Progenitor cell of endocrine pancreas (in vitro differentiated cells): ENCODE measurements around the gene FALEC. TPM values are rescaled to one million over a fixed set of nuclear protein-coding genes. Genes with fewer than 3 reads are reported as not detected.

ENCODE experiments used
- DNase-seq: peaks from one replicate; pipeline ENCODE4 v3.0.0; 2021; ENCODE audit warnings: low spot score; ENCODE audit not compliant: unreplicated experiment
- H3K27ac Mint-ChIP-seq: 2 replicates; pipeline ENCODE4 v1.8.0; 2021; ENCODE audit warnings: mild to moderate bottlenecking, moderate library complexity, mixed read lengths
- H3K27me3 Mint-ChIP-seq: 2 replicates; pipeline ENCODE4 v1.8.0; 2021; ENCODE audit warnings: mixed read lengths
- H3K36me3 Mint-ChIP-seq: 2 replicates; pipeline ENCODE4 v1.8.0; 2022; ENCODE audit warnings: mixed read lengths; ENCODE audit not compliant: insufficient read depth
- H3K4me1 Mint-ChIP-seq: 2 replicates; pipeline ENCODE4 v1.8.0; 2021; ENCODE audit warnings: low read depth, mixed read lengths
- H3K4me3 Mint-ChIP-seq: 2 replicates; pipeline ENCODE4 v1.8.0; 2021; ENCODE audit warnings: low read depth, mild to moderate bottlenecking, moderate library complexity, mixed read lengths
- H3K9me3 Mint-ChIP-seq: 2 replicates; pipeline ENCODE4 v1.8.0; 2021; ENCODE audit warnings: low read depth, mixed read lengths
- CTCF ChIP-seq: fragments of 200-600 bp; sonication (generic); IDR thresholded peaks from one replicate; pipeline ENCODE4 v1.5.0; 2021; ENCODE audit warnings: antibody characterized with exemption, mild to moderate bottlenecking; ENCODE audit not compliant: unreplicated experiment
- total RNA-seq: library from RNA; stranded (reverse); gene quantifications from 2 replicates; pipeline ENCODE4 v1.2.1, GENCODE V29; 2021

Gene FALEC
- total RNA-seq, 1 donor from 2014 or later = 0.57 TPM

GRCh38 chr1:150555971-150556865 is 40.7 kb downstream of the FALEC start:
- TF ChIP-seq CTCF = no peak
- H3K27me3 Mint-ChIP-seq = peaks cover 5% of the 10 kb centered on the region
- no peak overlapping the region for H3K4me3 Mint-ChIP-seq
- H3K27ac Mint-ChIP-seq = no peak overlapping the region
- H3K9me3 Mint-ChIP-seq = no peaks in the 10 kb centered on the region
- peaks cover 24% of the 10 kb centered on the region for H3K4me1 Mint-ChIP-seq
- DNase-seq = no peak
- H3K36me3 Mint-ChIP-seq = no peaks in the 10 kb centered on the region

- Mint-ChIP-seq H3K4me3 (no peak overlapping the region), H3K9me3 (no peaks in the 10 kb centered on the region), H3K36me3 (no peaks in the 10 kb centered on the region), H3K4me1 (peaks cover 28% of the 10 kb centered on the region), H3K27me3 (no peaks in the 10 kb centered on the region), H3K27ac (no peak overlapping the region)
- no peak for TF ChIP-seq CTCF
- DNase-seq = no peak
Observed at GRCh38 chr1:150557065-150557600, 41.6 kb downstream of the FALEC start.

GRCh38 chr1:150557813-150558212 is 42.3 kb downstream of the FALEC start:
- no peaks in the 10 kb centered on the region for H3K9me3 Mint-ChIP-seq
- DNase-seq = no peak
- no peak overlapping the region for H3K27ac Mint-ChIP-seq
- TF ChIP-seq CTCF = no peak
- no peak overlapping the region for H3K4me3 Mint-ChIP-seq
- H3K4me1 Mint-ChIP-seq = peaks cover 34% of the 10 kb centered on the region
- no peaks in the 10 kb centered on the region for H3K27me3 Mint-ChIP-seq
- H3K36me3 Mint-ChIP-seq = no peaks in the 10 kb centered on the region

- H3K4me1 Mint-ChIP-seq = peaks cover 39% of the 10 kb centered on the region
Observed at GRCh38 chr1:150558303-150558704, 42.8 kb downstream of the FALEC start.

More at GRCh38 chr1:150558303-150558704, 42.8 kb downstream of the FALEC start:
- DNase-seq = no peak
- no peak overlapping the region for H3K4me3 Mint-ChIP-seq
- no peaks in the 10 kb centered on the region for H3K36me3 Mint-ChIP-seq
- H3K9me3 Mint-ChIP-seq = no peaks in the 10 kb centered on the region
- H3K27me3 Mint-ChIP-seq = no peaks in the 10 kb centered on the region
- no peak for TF ChIP-seq CTCF
- no peak overlapping the region for H3K27ac Mint-ChIP-seq
